Neural cell (in vitro differentiated cells): ENCODE measurements around the gene LILRA1.

Experiments used
- EZH2 ChIP-seq: fragments of 200-600, 300-800 bp; shearing (Covaris generic), sonication (generic); IDR thresholded peaks from 2 replicates; pipeline ENCODE4 v1.6.1; 2014; ENCODE audit warnings: antibody characterized with exemption, low read length, borderline replicate concordance, mild to moderate bottlenecking; ENCODE audit not compliant: insufficient read depth, poor library complexity, severe bottlenecking
- MXI1 ChIP-seq: fragments of 450-650 bp; conservative IDR thresholded peaks from 2 replicates; pipeline ENCODE4 v1.6.1; 2014; ENCODE audit warnings: antibody characterized with exemption, mild to moderate bottlenecking; ENCODE audit not compliant: poor library complexity, severe bottlenecking
- SMC3 ChIP-seq: fragments of 450-650 bp; conservative IDR thresholded peaks from 2 replicates; pipeline ENCODE4 v1.6.1; 2014; ENCODE audit warnings: antibody characterized with exemption, mild to moderate bottlenecking, moderate library complexity; ENCODE audit not compliant: poor library complexity
- TF ChIP-seq, protein P1 (sequence below): fragments of 450-650 bp; IDR thresholded peaks from 2 replicates; pipeline ENCODE4 v1.5.1; 2014; ENCODE audit warnings: antibody characterized with exemption, mild to moderate bottlenecking, moderate library complexity; ENCODE audit not compliant: poor library complexity, severe bottlenecking

GRCh38 chr19:54622431-54622830, 29.0 kb downstream of the LILRA1 start:
- TF ChIP-seq MXI1 (no peak), SMC3 (no peak), EZH2 (no peak)
- TF ChIP-seq, protein P1, sequence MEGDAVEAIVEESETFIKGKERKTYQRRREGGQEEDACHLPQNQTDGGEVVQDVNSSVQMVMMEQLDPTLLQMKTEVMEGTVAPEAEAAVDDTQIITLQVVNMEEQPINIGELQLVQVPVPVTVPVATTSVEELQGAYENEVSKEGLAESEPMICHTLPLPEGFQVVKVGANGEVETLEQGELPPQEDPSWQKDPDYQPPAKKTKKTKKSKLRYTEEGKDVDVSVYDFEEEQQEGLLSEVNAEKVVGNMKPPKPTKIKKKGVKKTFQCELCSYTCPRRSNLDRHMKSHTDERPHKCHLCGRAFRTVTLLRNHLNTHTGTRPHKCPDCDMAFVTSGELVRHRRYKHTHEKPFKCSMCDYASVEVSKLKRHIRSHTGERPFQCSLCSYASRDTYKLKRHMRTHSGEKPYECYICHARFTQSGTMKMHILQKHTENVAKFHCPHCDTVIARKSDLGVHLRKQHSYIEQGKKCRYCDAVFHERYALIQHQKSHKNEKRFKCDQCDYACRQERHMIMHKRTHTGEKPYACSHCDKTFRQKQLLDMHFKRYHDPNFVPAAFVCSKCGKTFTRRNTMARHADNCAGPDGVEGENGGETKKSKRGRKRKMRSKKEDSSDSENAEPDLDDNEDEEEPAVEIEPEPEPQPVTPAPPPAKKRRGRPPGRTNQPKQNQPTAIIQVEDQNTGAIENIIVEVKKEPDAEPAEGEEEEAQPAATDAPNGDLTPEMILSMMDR: no peak
